Lower lobe of right lung (tissue), 2 donors: ENCODE data around the gene TAF1C. TPM values are rescaled to one million over a fixed set of nuclear protein-coding genes. Genes with fewer than 3 reads are reported as not detected.

Experiments used
- ATAC-seq, 2 donors: fragments of 200-7000 bp; cut with Tn5 transposase; one replicate each; pipeline ENCODE4 v1.9.1; 2020 to 2022; ENCODE audit warnings: mild to moderate bottlenecking in 2 of 2, moderate library complexity in 2 of 2
- DNase-seq: peaks from one replicate; pipeline ENCODE4 v3.0.0-alpha.2; 2020
- H3K27ac ChIP-seq: fragments of 200-600 bp; one replicate; pipeline ENCODE4 v1.8.0; 2022
- H3K27me3 ChIP-seq: fragments of 200-600 bp; one replicate; pipeline ENCODE4 v1.8.0; 2022; ENCODE audit warnings: low read depth
- H3K36me3 ChIP-seq: fragments of 200-600 bp; one replicate; pipeline ENCODE4 v1.8.0; 2022; ENCODE audit warnings: mild to moderate bottlenecking
- H3K4me1 ChIP-seq: fragments of 200-600 bp; one replicate; pipeline ENCODE4 v1.8.0; 2022
- H3K4me3 ChIP-seq: fragments of 200-600 bp; one replicate; pipeline ENCODE4 v1.8.0; 2022; ENCODE audit warnings: mild to moderate bottlenecking
- H3K9me3 ChIP-seq: fragments of 200-600 bp; one replicate; pipeline ENCODE4 v1.8.0; 2022
- CTCF ChIP-seq: fragments of 200-600 bp; IDR thresholded peaks from one replicate; pipeline ENCODE4 v1.8.0; 2022; ENCODE audit warnings: antibody characterized with exemption, mild to moderate bottlenecking
- intact Hi-C: fragments of 100-400 bp; cut with DNase I; formaldehyde crosslinking; loops from one replicate; pipeline ENCODE4 v1.11.0; 2022
- total RNA-seq: library from RNA; stranded (reverse); fragmentation: NEBNext Ultra II Directional; extraction: Animal tissue kit (Norgen Biotek cat#: 25700); gene quantifications from one replicate; pipeline ENCODE4 v1.2.1, GENCODE V29; 2021
- donor health status: DM: no; HTN: yes; CAD: no; lungs with severe emphysema.

The TAF1C gene
- total RNA-seq, 1 donor from 2014 or later: 60.6 TPM

GRCh38 chr16:84153660-84154214 lies 33.1 kb downstream of the TAF1C start:
- no peak for ATAC-seq
- no peaks in the 10 kb centered on the region for H3K36me3 ChIP-seq
- no peaks in the 10 kb centered on the region for H3K9me3 ChIP-seq
- H3K27ac ChIP-seq: no peak overlapping the region
- intact Hi-C loops: no loop called here
- DNase-seq: no peak
- H3K4me3 ChIP-seq: no peak overlapping the region
- H3K4me1 ChIP-seq: no peaks in the 10 kb centered on the region
- H3K27me3 ChIP-seq: peaks cover 3% of the 10 kb centered on the region
- TF ChIP-seq CTCF: no peak

DNA sequence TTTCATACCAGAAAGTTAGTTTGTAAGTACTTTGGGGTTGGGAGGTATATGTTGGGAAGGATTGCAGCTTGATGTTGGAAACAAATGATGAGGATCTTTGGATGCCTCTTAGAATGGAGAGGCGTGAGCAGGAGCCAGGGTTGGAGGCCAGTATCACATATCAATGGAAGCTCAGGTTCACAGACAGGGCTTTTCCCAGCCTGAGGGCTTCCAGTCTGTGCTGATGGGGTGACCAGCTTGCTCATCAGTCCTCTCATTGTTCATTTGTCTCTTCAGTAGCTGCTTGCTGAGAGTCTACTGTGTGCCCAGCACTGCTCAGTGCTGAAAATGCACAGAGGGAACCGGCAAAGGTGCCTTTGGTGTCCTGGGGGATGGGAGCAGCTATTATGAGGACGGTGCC lies 35.9 kb downstream of the TAF1C start:
- TF ChIP-seq CTCF: no peak
- intact Hi-C loops: no loop called here
- Histone ChIP-seq H3K27me3 (no peaks in the 10 kb centered on the region), H3K36me3 (no peaks in the 10 kb centered on the region), H3K27ac (no peak overlapping the region), H3K9me3 (no peaks in the 10 kb centered on the region), H3K4me3 (no peak overlapping the region), H3K4me1 (no peaks in the 10 kb centered on the region)
- DNase-seq: no peak
- no peak for ATAC-seq

GRCh38 chr16:84144859-84145639 lies 41.8 kb downstream of the TAF1C start, which contains the start of the genes DNAAF1 and HSDL1:
DNAAF1 (plus strand) TSS chr16:84145308; CDS start chr16:84145441, 133 bp downstream.
HSDL1 (minus strand) TSS chr16:84145177; CDS start chr16:84131321, 13,856 bp downstream.
- intact Hi-C loops: no loop called here
- Histone ChIP-seq H3K27me3 (no peaks in the 10 kb centered on the region), H3K4me1 (peaks cover 7% of the 10 kb centered on the region)

GRCh38 chr16:84144209-84144858 lies 42.5 kb downstream of the TAF1C start:
- TF ChIP-seq CTCF: no peak
- H3K4me3 ChIP-seq: peak overlapping the region; percentile 85
- peaks cover 13% of the 10 kb centered on the region for H3K4me1 ChIP-seq
- no peaks in the 10 kb centered on the region for H3K27me3 ChIP-seq
- intact Hi-C loops: no loop called here
- DNase-seq (peak; percentile 63), ATAC-seq (peak; percentile 54 to 72)
- peak overlapping the region; percentile 60 for H3K27ac ChIP-seq
- H3K36me3 ChIP-seq: no peaks in the 10 kb centered on the region
- no peaks in the 10 kb centered on the region for H3K9me3 ChIP-seq

More at GRCh38 chr16:84144859-84145639, 41.8 kb downstream of the TAF1C start, which contains the start of the genes DNAAF1 and HSDL1:
- H3K4me3 ChIP-seq: peak within 1 kb of the TSS; percentile 85
- no peaks in the 10 kb centered on the region for H3K36me3 ChIP-seq
- ATAC-seq (peak; percentile 98 to 99), DNase-seq (peak; percentile 92)
- no peaks in the 10 kb centered on the region for H3K9me3 ChIP-seq
- TF ChIP-seq CTCF: peak; percentile 10
- peak within 1 kb of the TSS; percentile 60 for H3K27ac ChIP-seq

- no peak for DNase-seq
- Histone ChIP-seq H3K4me1 (peaks cover 14% of the 10 kb centered on the region), H3K27me3 (no peaks in the 10 kb centered on the region), H3K4me3 (peak overlapping the region; percentile 85), H3K36me3 (no peaks in the 10 kb centered on the region), H3K9me3 (no peaks in the 10 kb centered on the region), H3K27ac (no peak overlapping the region)
- no peak for ATAC-seq
- intact Hi-C loops: no loop called here
- no peak for TF ChIP-seq CTCF
Observed at GRCh38 chr16:84143784-84144199, 43.1 kb downstream of the TAF1C start.
